Measurements from ENCODE around the gene FAM50A.

The FAM50A gene

GRCh38 chrX:154458954-154459778 lies 15.2 kb downstream of the FAM50A start:
- H3K27me3 ChIP-seq: no peaks in the 10 kb centered on the region
- H3K9me3 ChIP-seq: no peaks in the 10 kb centered on the region
- DNase-seq: peak; percentile 41 to 88
- TF ChIP-seq, protein P1, sequence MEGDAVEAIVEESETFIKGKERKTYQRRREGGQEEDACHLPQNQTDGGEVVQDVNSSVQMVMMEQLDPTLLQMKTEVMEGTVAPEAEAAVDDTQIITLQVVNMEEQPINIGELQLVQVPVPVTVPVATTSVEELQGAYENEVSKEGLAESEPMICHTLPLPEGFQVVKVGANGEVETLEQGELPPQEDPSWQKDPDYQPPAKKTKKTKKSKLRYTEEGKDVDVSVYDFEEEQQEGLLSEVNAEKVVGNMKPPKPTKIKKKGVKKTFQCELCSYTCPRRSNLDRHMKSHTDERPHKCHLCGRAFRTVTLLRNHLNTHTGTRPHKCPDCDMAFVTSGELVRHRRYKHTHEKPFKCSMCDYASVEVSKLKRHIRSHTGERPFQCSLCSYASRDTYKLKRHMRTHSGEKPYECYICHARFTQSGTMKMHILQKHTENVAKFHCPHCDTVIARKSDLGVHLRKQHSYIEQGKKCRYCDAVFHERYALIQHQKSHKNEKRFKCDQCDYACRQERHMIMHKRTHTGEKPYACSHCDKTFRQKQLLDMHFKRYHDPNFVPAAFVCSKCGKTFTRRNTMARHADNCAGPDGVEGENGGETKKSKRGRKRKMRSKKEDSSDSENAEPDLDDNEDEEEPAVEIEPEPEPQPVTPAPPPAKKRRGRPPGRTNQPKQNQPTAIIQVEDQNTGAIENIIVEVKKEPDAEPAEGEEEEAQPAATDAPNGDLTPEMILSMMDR (IDR thresholded peaks at IDR 0.05): no peak
- peak overlapping the region; percentile 79 to 90 for H3K27ac ChIP-seq
- intact Hi-C loops (cut with DNase I; ENCODE audit: low total_unique reads): no loop called here
- peaks cover 0 to 30% (median under 1%) of the 10 kb centered on the region in 3 donors for H3K36me3 ChIP-seq
- H3K4me1 ChIP-seq: peaks cover 0 to 16% (median 12%) of the 10 kb centered on the region in 4 donors
- peak overlapping the region; percentile 72 to 78 for H3K4me3 ChIP-seq

GRCh38 chrX:154459832-154460231 lies 15.9 kb downstream of the FAM50A start:
- Histone ChIP-seq H3K9me3 (no peaks in the 10 kb centered on the region), H3K4me3 (peak overlapping the region; percentile 72 to 78), H3K4me1 (peaks cover 0 to 16% (median 12%) of the 10 kb centered on the region in 4 donors), H3K36me3 (peaks cover 3 to 37% (median 7%) of the 10 kb centered on the region in 3 donors), H3K27ac (peak overlapping the region; percentile 79 to 90), H3K27me3 (no peaks in the 10 kb centered on the region)
- no peak for DNase-seq
- TF ChIP-seq, protein P1 (IDR thresholded peaks at IDR 0.05): no peak
- intact Hi-C loops (cut with DNase I; ENCODE audit: low total_unique reads): no loop called here

GRCh38 chrX:154460326-154460725 lies 16.4 kb downstream of the FAM50A start:
- Histone ChIP-seq H3K9me3 (no peaks in the 10 kb centered on the region), H3K4me3 (peak overlapping the region; percentile 72 to 78), H3K27me3 (no peaks in the 10 kb centered on the region), H3K36me3 (peaks cover 6 to 42% (median 8%) of the 10 kb centered on the region in 3 donors), H3K4me1 (peaks cover 0 to 16% (median 12%) of the 10 kb centered on the region in 4 donors), H3K27ac (peak overlapping the region; percentile 79 to 90)
- intact Hi-C loops (cut with DNase I; ENCODE audit: low total_unique reads): no loop called here
- DNase-seq: no peak
- TF ChIP-seq, protein P1 (IDR thresholded peaks at IDR 0.05): no peak

GRCh38 chrX:154462396-154462795 lies 18.5 kb downstream of the FAM50A start:
- peaks cover 17 to 62% (median 19%) of the 10 kb centered on the region in 3 donors for H3K36me3 ChIP-seq
- DNase-seq: no peak
- intact Hi-C loops (cut with DNase I; ENCODE audit: low total_unique reads): no loop called here
- H3K9me3 ChIP-seq: no peaks in the 10 kb centered on the region
- H3K4me3 ChIP-seq: no peak overlapping the region
- no peaks in the 10 kb centered on the region for H3K27me3 ChIP-seq
- peaks cover 0 to 16% (median 12%) of the 10 kb centered on the region in 4 donors for H3K4me1 ChIP-seq
- TF ChIP-seq, protein P1 (IDR thresholded peaks at IDR 0.05): no peak
- no peak overlapping the region for H3K27ac ChIP-seq

DNA sequence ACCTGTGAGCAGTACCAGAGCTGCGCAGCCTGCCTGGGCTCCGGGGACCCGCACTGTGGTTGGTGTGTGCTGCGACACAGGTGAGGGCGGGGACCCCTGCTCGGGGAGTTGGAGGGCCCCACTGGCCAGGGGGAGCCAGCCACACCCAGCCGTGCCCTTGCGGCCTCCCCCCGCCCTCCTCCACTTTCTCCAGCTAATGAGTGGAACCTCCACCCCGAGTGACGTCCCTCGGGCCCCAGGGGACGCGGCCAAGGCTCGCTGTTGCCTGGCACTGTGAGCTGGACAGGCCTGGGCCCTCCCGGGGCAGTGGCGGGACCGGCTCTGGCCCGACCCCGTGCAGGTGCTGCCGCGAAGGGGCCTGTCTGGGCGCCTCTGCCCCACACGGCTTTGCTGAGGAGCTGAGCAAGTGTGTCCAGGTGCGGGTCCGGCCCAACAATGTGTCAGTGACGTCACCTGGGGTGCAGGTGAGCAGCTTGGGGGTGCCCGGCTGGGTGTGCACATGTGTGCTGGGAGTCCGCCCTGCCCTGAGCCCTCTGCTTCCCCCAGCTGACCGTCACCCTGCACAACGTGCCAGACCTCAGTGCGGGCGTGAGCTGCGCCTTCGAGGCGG lies 19.8 kb downstream of the FAM50A start:
- TF ChIP-seq, protein P1 (IDR thresholded peaks at IDR 0.05): no peak
- Histone ChIP-seq H3K9me3 (no peaks in the 10 kb centered on the region), H3K4me3 (no peak overlapping the region), H3K27me3 (no peaks in the 10 kb centered on the region), H3K36me3 (peaks cover 17 to 76% (median 30%) of the 10 kb centered on the region in 3 donors), H3K27ac (no peak overlapping the region), H3K4me1 (peaks cover 0 to 16% (median 12%) of the 10 kb centered on the region in 4 donors)
- intact Hi-C loops (cut with DNase I; ENCODE audit: low total_unique reads): no loop called here
- DNase-seq: no peak

Data from tibial artery (tissue), 4 donors.